HEK293 (cell line): ENCODE data around the gene TNS1.

Source experiments
- BCL11A ChIP-seq: fragments of 450-650 bp; formaldehyde crosslinking; IDR thresholded peaks from 2 replicates; pipeline ENCODE4 v1.5.1; 2016; ENCODE audit warnings: low read depth, missing biosample characterization, missing genetic modification characterization
- CTCF ChIP-seq: fragments of 450-650 bp; formaldehyde crosslinking; IDR thresholded peaks from 2 replicates; pipeline ENCODE4 v1.5.1; 2016; ENCODE audit warnings: missing biosample characterization, missing genetic modification characterization
- ZFP37 ChIP-seq: fragments of 450-650 bp; formaldehyde crosslinking; IDR thresholded peaks from 2 replicates; pipeline ENCODE4 v1.5.1; 2016; ENCODE audit warnings: missing biosample characterization, missing genetic modification characterization
- ZNF121 ChIP-seq: fragments of 450-650 bp; formaldehyde crosslinking; IDR thresholded peaks from 2 replicates; pipeline ENCODE4 v1.5.1; 2016; ENCODE audit warnings: missing biosample characterization, missing genetic modification characterization
- ZNF266 ChIP-seq: fragments of 450-650 bp; formaldehyde crosslinking; IDR thresholded peaks from 2 replicates; pipeline ENCODE4 v1.5.1; 2016; ENCODE audit warnings: missing biosample characterization, missing genetic modification characterization, low read depth
- ZNF423 ChIP-seq: fragments of 450-650 bp; formaldehyde crosslinking; IDR thresholded peaks from 2 replicates; pipeline ENCODE4 v1.5.1; 2016; ENCODE audit warnings: missing biosample characterization, missing genetic modification characterization

DNA sequence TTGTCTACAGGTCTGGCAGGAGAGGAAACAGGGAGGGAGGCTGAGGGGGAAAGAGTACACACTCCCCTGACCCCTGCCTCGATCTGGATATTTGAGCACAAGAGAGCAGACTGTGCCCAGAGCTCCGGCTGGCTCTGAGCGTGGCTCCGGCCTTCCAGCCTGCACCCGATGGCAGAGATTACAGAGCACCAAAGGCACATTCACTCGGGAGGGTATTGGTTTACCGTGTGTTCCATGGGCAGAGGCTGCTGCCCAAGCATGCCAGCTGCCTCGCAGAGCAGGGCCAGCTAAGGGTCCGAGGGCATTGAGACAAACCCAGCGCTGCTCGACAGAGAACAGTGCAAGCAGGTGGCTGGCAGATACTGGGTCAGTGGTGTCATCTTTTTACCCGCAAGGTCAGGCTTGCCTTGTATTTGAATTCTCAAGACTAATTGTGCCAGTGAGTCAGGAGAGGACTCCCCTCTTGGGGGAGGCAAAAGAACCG lies 132.2 kb downstream of the TNS1 start:
- TF ChIP-seq CTCF (tag by site-specific recombination) (no peak), ZNF121 (no peak), BCL11A (tag by site-specific recombination) (no peak), ZFP37 (no peak), ZNF266 (no peak), ZNF423 (no peak)
